ENCODE measurements around the gene SCGB1C2. TPM values are rescaled to one million over a fixed set of nuclear protein-coding genes. Genes with fewer than 3 reads are reported as not detected.

The SCGB1C2 gene
- total and polyA plus RNA-seq, 2 donors from 2014 or later: not detected

DNA sequence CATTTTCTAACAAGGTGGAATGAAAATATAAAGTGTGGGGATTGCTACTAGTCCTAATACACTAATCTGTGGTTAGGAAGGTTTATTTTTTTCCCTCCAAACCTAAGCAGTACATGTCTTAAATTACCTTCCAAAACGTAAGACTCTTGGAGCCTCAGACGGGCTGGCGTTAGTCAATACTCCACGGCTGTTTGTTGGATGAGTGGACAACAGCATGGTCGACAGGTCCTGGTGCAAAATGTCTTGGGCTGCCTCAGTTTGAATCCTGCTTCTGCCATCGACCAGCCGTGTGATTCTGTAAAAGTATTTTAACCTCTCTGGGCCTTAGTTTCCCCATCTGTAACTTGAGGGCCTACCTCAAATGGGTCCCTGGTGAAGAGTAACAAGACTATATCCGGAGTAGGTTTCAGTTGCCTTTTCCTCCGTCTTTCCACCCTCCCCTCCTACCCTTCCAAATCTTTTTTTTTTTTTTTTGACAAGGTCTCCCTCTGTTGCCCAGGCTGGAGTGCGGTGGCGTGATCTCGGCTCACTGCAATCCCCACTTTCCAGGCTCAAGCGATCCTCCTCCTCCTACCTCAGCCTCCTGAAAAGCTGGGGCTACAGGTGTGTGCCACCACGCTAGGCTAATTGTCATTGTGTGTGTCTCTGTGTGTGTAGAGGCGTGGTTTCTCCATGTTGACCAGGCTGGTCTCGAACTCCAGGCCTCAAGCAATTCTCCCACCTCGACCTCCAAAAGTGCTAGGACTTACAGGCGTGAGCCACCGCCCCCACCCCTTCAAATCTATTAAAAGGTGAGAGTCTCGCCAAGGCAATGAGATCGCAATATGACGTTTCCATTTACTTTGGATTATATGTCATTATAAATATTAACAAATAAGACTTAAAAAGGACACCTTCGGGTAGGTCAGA is 5.8 kb downstream of the SCGB1C2 start:
- peaks cover 0 to 2% (median 0%) of the 10 kb centered on the region in 3 donors for H3K4me1 ChIP-seq (ENCODE audit: control insufficient read depth in 2 of 3, insufficient read depth in 2 of 3, low read depth in 1 of 3, low read length in 3 of 3)
- TF ChIP-seq, protein P1, sequence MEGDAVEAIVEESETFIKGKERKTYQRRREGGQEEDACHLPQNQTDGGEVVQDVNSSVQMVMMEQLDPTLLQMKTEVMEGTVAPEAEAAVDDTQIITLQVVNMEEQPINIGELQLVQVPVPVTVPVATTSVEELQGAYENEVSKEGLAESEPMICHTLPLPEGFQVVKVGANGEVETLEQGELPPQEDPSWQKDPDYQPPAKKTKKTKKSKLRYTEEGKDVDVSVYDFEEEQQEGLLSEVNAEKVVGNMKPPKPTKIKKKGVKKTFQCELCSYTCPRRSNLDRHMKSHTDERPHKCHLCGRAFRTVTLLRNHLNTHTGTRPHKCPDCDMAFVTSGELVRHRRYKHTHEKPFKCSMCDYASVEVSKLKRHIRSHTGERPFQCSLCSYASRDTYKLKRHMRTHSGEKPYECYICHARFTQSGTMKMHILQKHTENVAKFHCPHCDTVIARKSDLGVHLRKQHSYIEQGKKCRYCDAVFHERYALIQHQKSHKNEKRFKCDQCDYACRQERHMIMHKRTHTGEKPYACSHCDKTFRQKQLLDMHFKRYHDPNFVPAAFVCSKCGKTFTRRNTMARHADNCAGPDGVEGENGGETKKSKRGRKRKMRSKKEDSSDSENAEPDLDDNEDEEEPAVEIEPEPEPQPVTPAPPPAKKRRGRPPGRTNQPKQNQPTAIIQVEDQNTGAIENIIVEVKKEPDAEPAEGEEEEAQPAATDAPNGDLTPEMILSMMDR (IDR thresholded peaks at IDR 0.05; ENCODE audit: borderline replicate concordance, extremely low read depth, insufficient read depth): no peak
- DNase-seq (peak in 2 of 5 donors; percentile 45 to 52), FAIRE-seq (no peak)
- H3K4me3 ChIP-seq (ENCODE audit: low read length in 3 of 3): no peak overlapping the region
- H3K27me3 ChIP-seq (ENCODE audit: control insufficient read depth, insufficient read depth, low read length): no peaks in the 10 kb centered on the region
- intact Hi-C loops (cut with DNase I): no loop called here
- no peak overlapping the region for H3K9ac ChIP-seq (ENCODE audit: low read length in 3 of 3)
- no peaks in the 10 kb centered on the region for H3K36me3 ChIP-seq (ENCODE audit: control insufficient read depth in 2 of 3, insufficient read depth in 3 of 3, low read length in 3 of 3)
- no peak overlapping the region for H3K27ac ChIP-seq (ENCODE audit: low read depth in 2 of 2, low read length in 2 of 2)
- no peaks in the 10 kb centered on the region for H3K9me3 ChIP-seq (ENCODE audit: control insufficient read depth in 2 of 3, insufficient read depth in 1 of 3, low read length in 3 of 3)

DNA sequence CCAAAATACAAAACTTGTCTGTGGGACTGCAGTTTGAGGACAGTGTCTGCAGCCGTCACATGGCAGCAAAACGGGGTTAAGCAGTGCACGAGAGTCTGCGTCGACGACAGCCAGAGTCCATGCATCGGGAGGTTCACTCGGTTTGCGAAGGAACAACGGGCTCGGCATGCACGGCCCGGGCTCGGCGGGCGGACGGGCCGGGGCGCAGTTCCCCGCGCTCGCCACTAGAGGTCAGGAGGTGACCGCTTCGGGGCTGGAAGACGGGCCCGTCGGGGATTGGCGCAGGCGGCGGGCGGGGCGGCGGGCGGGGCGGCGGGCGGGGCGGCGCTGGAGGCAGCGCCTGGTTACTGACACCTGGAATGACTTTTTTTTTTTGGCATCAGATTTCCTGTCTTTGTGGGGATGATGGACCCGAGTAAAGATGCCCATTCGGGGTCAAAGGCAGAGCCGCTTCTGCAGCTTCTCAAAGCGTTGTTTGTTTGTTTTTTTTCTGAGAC is 6.5 kb downstream of the SCGB1C2 start:
- no peaks in the 10 kb centered on the region for H3K9me3 ChIP-seq (ENCODE audit: control insufficient read depth in 2 of 3, insufficient read depth in 1 of 3, low read length in 3 of 3)
- peaks cover 0 to 2% (median 0%) of the 10 kb centered on the region in 3 donors for H3K4me1 ChIP-seq (ENCODE audit: control insufficient read depth in 2 of 3, insufficient read depth in 2 of 3, low read depth in 1 of 3, low read length in 3 of 3)
- TF ChIP-seq, protein P1 (IDR thresholded peaks at IDR 0.05; ENCODE audit: borderline replicate concordance, extremely low read depth, insufficient read depth): peak; percentile 91
- no peaks in the 10 kb centered on the region for H3K36me3 ChIP-seq (ENCODE audit: control insufficient read depth in 2 of 3, insufficient read depth in 3 of 3, low read length in 3 of 3)
- no peak overlapping the region for H3K4me3 ChIP-seq (ENCODE audit: low read length in 3 of 3)
- intact Hi-C loops (cut with DNase I): no loop called here
- DNase-seq (peak; percentile 86 to 94 (median 92)), FAIRE-seq (no peak)
- no peak overlapping the region for H3K27ac ChIP-seq (ENCODE audit: low read depth in 2 of 2, low read length in 2 of 2)
- H3K9ac ChIP-seq (ENCODE audit: low read length in 3 of 3): no peak overlapping the region
- no peaks in the 10 kb centered on the region for H3K27me3 ChIP-seq (ENCODE audit: control insufficient read depth, insufficient read depth, low read length)

DNA sequence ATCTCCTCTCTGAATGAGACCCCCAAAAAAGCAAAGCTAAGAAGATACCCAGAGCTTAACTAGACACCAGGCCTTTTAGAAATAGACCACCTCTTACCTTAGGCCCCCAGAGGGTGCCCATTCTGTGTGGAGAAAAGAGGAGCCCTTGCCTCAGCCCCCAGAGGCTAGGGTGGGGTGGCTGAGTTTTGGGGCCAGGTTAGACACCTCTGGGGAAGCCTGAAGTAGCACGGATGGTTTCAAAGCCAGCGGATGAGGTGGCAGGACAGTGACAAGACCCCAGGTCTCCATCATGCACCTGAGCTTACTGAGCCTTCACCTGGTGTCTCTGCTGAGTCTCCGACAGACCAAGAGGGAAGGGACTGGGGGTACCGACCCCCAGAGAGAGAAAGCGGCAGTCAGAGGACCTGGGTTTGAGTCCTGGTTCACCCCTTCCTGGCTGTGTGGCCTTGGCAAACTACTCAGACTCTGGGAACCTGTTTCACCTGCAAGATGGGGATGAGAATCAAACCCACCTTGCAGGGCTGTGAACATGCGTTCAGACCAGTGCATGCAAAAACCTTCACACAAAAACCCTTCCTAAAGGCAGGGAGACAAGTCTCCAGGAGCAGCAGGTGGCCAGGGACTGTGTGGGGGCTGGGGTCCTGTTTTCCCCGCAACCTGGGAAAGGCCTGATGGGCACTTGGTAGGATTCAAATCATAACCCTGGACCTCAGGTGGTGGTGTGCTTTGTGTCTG is 7.7 kb downstream of the SCGB1C2 start:
- no peaks in the 10 kb centered on the region for H3K9me3 ChIP-seq (ENCODE audit: control insufficient read depth in 2 of 3, insufficient read depth in 1 of 3, low read length in 3 of 3)
- no peak overlapping the region for H3K27ac ChIP-seq (ENCODE audit: low read depth in 2 of 2, low read length in 2 of 2)
- H3K36me3 ChIP-seq (ENCODE audit: control insufficient read depth in 2 of 3, insufficient read depth in 3 of 3, low read length in 3 of 3): no peaks in the 10 kb centered on the region
- no peak overlapping the region for H3K4me3 ChIP-seq (ENCODE audit: low read length in 3 of 3)
- H3K4me1 ChIP-seq (ENCODE audit: control insufficient read depth in 2 of 3, insufficient read depth in 2 of 3, low read depth in 1 of 3, low read length in 3 of 3): peaks cover 0 to 2% (median 0%) of the 10 kb centered on the region in 3 donors
- TF ChIP-seq, protein P1 (IDR thresholded peaks at IDR 0.05; ENCODE audit: borderline replicate concordance, extremely low read depth, insufficient read depth): no peak
- FAIRE-seq (no peak), DNase-seq (peak in 1 of 5 donors; percentile 31)
- intact Hi-C loops (cut with DNase I): no loop called here
- H3K27me3 ChIP-seq (ENCODE audit: control insufficient read depth, insufficient read depth, low read length): no peaks in the 10 kb centered on the region
- no peak overlapping the region for H3K9ac ChIP-seq (ENCODE audit: low read length in 3 of 3)
